Left kidney (tissue), 2 donors: Measurements from ENCODE around the gene ZNF24. TPM values are rescaled to one million over a fixed set of nuclear protein-coding genes. Genes with fewer than 3 reads are reported as not detected.

ENCODE experiments used
- DNase-seq: peaks from one replicate; pipeline ENCODE4 v3.0.0-alpha.2; 2013
- polyA plus RNA-seq: library from polyadenylated mRNA; unstranded; fragments of 120-200 nt; gene quantifications from one replicate; pipeline ENCODE4 v1.2.1, GENCODE V29; 2013; ENCODE audit not compliant: insufficient read length

ZNF24 gene
- polyA plus RNA-seq, 1 donor = 84.1 TPM

GRCh38 chr18:35303610-35304009 is 40.6 kb downstream of the ZNF24 start:
- DNase-seq = no peak

- DNase-seq = no peak
These were observed 48.2 kb downstream of the ZNF24 start for GRCh38 chr18:35296060-35296459.

GRCh38 chr18:35291166-35291565 is 53.1 kb downstream of the ZNF24 start:
- DNase-seq = no peak

- DNase-seq = peak; percentile 95
These were observed 54.0 kb downstream of the ZNF24 start, which contains the start of gene ZSCAN30 for GRCh38 chr18:35290094-35290735. Gene ZSCAN30 (minus strand): TSS chr18:35290229. CDS start chr18:35264352, 25,877 bp downstream.

GRCh38 chr18:35289727-35290093 is 54.5 kb downstream of the ZNF24 start:
- DNase-seq = peak; percentile 50

- DNase-seq = no peak
These were observed 54.9 kb downstream of the ZNF24 start for GRCh38 chr18:35289293-35289692.

GRCh38 chr18:35284841-35285240 is 59.4 kb downstream of the ZNF24 start:
- no peak for DNase-seq

- no peak for DNase-seq
These were observed 60.1 kb downstream of the ZNF24 start for GRCh38 chr18:35283923-35284794.

GRCh38 chr18:35282353-35282752 is 61.9 kb downstream of the ZNF24 start:
- no peak for DNase-seq

Other genes starting within 250 kb of the ZNF24 start
- gene ZNF397, start 103.4 kb downstream of the ZNF24 start, polyA plus RNA-seq = 89.5 TPM
- gene ZSCAN30, start 54.2 kb downstream of the ZNF24 start, polyA plus RNA-seq = 68.0 TPM
- 7.2 TPM for gene ZNF396, start 32.9 kb upstream of the ZNF24 start, polyA plus RNA-seq
- gene INO80C, start 153.5 kb upstream of the ZNF24 start, polyA plus RNA-seq = 31.2 TPM
- gene GALNT1, start 237.3 kb upstream of the ZNF24 start, polyA plus RNA-seq = 73.8 TPM